ENCODE measurements around the gene NGFR. TPM values are rescaled to one million over a fixed set of nuclear protein-coding genes. Genes with fewer than 3 reads are reported as not detected.

Gene NGFR
- total RNA-seq, 1 experiment from 2014 or later = 0.11 TPM

DNA sequence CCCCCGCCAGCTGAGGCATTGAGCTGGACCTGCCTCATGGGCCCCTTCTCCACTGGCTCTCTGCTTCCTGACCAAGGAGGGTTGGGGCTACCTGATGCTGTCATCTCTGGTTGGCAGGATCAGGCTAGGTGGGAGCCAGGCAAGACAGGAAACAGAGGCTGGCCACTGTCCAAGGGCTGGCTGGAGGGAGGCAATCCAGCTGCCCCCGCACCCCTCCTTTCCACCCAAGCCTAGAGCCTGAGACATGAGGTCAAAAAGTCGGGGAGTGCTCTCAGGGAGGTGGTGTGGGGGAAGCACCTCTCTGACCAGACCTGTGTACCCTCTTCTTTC, 14.5 kb downstream of the NGFR start:
- ChIA-PET CTCF (no interaction called here), POLR2A (ENCODE audit: unreplicated experiment) (interaction anchor here (0.7 kb wide), 1 partner anchor 255 kb away, joined by 5 read pairs; the partner anchor contains the start of gene FAM117A)
- DNase-seq = no peak
- no peak for TF ChIP-seq EZH2 (IDR thresholded peaks at IDR 0.05; ENCODE audit: low read depth)
- TF ChIP-seq, protein P1, sequence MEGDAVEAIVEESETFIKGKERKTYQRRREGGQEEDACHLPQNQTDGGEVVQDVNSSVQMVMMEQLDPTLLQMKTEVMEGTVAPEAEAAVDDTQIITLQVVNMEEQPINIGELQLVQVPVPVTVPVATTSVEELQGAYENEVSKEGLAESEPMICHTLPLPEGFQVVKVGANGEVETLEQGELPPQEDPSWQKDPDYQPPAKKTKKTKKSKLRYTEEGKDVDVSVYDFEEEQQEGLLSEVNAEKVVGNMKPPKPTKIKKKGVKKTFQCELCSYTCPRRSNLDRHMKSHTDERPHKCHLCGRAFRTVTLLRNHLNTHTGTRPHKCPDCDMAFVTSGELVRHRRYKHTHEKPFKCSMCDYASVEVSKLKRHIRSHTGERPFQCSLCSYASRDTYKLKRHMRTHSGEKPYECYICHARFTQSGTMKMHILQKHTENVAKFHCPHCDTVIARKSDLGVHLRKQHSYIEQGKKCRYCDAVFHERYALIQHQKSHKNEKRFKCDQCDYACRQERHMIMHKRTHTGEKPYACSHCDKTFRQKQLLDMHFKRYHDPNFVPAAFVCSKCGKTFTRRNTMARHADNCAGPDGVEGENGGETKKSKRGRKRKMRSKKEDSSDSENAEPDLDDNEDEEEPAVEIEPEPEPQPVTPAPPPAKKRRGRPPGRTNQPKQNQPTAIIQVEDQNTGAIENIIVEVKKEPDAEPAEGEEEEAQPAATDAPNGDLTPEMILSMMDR (conservative IDR thresholded peaks at IDR 0.05) = no peak
- H3K36me3 ChIP-seq (ENCODE audit: low read depth) = no peaks in the 10 kb centered on the region
- H4K20me1 ChIP-seq (ENCODE audit: insufficient read depth) = no peaks in the 10 kb centered on the region
- peaks cover 25% of the 10 kb centered on the region for H3K4me1 ChIP-seq (replicated peaks; ENCODE audit: insufficient read depth)
- peaks cover 4% of the 10 kb centered on the region; the same call in 1 of the 2 replicates for H3K27me3 ChIP-seq (ENCODE audit: insufficient read depth, low read depth)
- peaks cover 13% of the 10 kb centered on the region; the same call in 1 of the 2 replicates for H3F3A ChIP-seq (ENCODE audit: insufficient read depth, low read depth)
- H3K4me2 ChIP-seq = no peak overlapping the region
- no peak overlapping the region for H2AFZ ChIP-seq
- no peaks in the 10 kb centered on the region for H3K9me3 ChIP-seq (ENCODE audit: insufficient read depth, low read depth)
- intact Hi-C loops (cut with micrococcal nuclease; ENCODE audit: unreplicated experiment) = no loop called here
- no peak overlapping the region for H3K27ac ChIP-seq
- no TSS peak for BruUV-seq (replicated peaks)
- no peaks in the 10 kb centered on the region for H3K9me2 ChIP-seq (ENCODE audit: insufficient read depth)
- no peaks in the 10 kb centered on the region for H3K79me2 ChIP-seq (ENCODE audit: low read depth)
- H3K4me3 ChIP-seq = no peak overlapping the region

DNA sequence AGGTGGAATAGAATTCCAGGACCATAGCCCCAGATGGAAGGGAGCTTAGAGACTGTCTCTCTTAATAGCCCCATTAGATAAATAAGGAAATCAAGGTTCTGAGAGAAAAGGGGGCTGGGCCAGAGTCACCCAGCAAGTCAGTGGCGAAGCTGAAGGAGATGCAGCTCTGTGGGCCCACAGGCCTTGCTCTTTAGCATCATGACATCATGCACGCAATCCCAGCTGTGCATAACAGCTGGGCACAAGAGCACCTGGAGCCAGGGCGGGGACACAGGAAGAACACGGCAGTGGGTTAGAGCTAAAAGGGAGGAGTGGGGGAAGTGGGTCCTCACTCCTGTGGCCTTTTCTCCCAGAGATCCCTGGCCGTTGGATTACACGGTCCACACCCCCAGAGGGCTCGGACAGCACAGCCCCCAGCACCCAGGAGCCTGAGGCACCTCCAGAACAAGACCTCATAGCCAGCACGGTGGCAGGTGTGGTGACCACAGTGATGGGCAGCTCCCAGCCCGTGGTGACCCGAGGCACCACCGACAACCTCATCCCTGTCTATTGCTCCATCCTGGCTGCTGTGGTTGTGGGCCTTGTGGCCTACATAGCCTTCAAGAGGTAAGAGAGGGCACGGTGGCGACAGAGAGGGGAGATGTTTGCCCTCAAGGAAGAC, 15.1 kb downstream of the NGFR start:
- Histone ChIP-seq H3K9me2 (ENCODE audit: insufficient read depth) (no peaks in the 10 kb centered on the region), H3K36me3 (ENCODE audit: low read depth) (no peaks in the 10 kb centered on the region), H3K27me3 (ENCODE audit: insufficient read depth, low read depth) (peaks cover 4% of the 10 kb centered on the region; the same call in 1 of the 2 replicates), H3K4me3 (no peak overlapping the region), H2AFZ (no peak overlapping the region), H4K20me1 (ENCODE audit: insufficient read depth) (no peaks in the 10 kb centered on the region), H3K4me2 (no peak overlapping the region), H3F3A (ENCODE audit: insufficient read depth, low read depth) (peaks cover 13% of the 10 kb centered on the region; the same call in 1 of the 2 replicates), H3K79me2 (ENCODE audit: low read depth) (no peaks in the 10 kb centered on the region), H3K9me3 (ENCODE audit: insufficient read depth, low read depth) (no peaks in the 10 kb centered on the region), H3K27ac (no peak overlapping the region), H3K4me1 (replicated peaks; ENCODE audit: insufficient read depth) (peaks cover 29% of the 10 kb centered on the region)
- DNase-seq = no peak
- intact Hi-C loops (cut with micrococcal nuclease; ENCODE audit: unreplicated experiment) = no loop called here
- BruUV-seq (replicated peaks) = no TSS peak
- POLR2A ChIA-PET (ENCODE audit: unreplicated experiment) = interaction anchor here (0.7 kb wide), 2 partner anchors 86 to 254 kb away, joined by 3 to 5 read pairs; partner anchors contain the start of gene FAM117A
- TF ChIP-seq, protein P1 (conservative IDR thresholded peaks at IDR 0.05) = no peak
- CTCF ChIA-PET = no interaction called here

DNA sequence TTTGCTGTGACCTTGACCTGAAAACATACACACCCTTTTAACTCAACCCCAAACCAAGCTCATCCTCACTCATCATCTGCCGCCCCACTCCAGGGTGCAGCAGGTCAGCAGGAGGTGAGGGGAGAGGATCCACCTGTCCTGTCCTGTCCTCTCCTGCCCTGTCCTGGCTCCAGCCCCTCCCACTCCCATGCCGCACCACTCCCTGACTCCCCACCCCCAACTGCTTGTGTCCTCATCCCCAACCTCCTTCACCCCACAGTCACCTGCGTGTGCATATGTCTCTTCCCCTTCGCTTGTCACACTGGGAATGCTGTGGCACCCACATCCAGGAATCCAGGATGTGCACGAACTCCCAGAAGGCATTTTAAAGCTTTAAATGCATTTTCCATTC, 15.6 kb downstream of the NGFR start:
- ChIA-PET POLR2A (ENCODE audit: unreplicated experiment) (interaction anchor here (0.7 kb wide), 1 partner anchor 85 kb away, joined by 3 read pairs; no protein-coding TSS in a partner anchor), CTCF (interaction anchor here (0.6 to 0.7 kb wide), 2 partner anchors 13 to 108 kb away, joined by 6 to 15 read pairs; no protein-coding TSS in a partner anchor)
- H3K27ac ChIP-seq = no peak overlapping the region

More for the DNA sequence above, 15.6 kb downstream of the NGFR start:
- Histone ChIP-seq H3K9me2 (ENCODE audit: insufficient read depth) (no peaks in the 10 kb centered on the region), H3K9me3 (ENCODE audit: insufficient read depth, low read depth) (no peaks in the 10 kb centered on the region), H3K4me3 (no peak overlapping the region), H3K4me1 (replicated peaks; ENCODE audit: insufficient read depth) (peaks cover 32% of the 10 kb centered on the region), H3K27me3 (ENCODE audit: insufficient read depth, low read depth) (peaks cover 4% of the 10 kb centered on the region; the same call in 1 of the 2 replicates), H3K36me3 (ENCODE audit: low read depth) (no peaks in the 10 kb centered on the region), H3K4me2 (no peak overlapping the region), H3F3A (ENCODE audit: insufficient read depth, low read depth) (peaks cover 15% of the 10 kb centered on the region; the same call in 1 of the 2 replicates), H2AFZ (no peak overlapping the region), H4K20me1 (ENCODE audit: insufficient read depth) (no peaks in the 10 kb centered on the region), H3K79me2 (ENCODE audit: low read depth) (no peaks in the 10 kb centered on the region)
- no peak for DNase-seq
- intact Hi-C loops (cut with micrococcal nuclease; ENCODE audit: unreplicated experiment) = no loop called here
- TF ChIP-seq, protein P1 (conservative IDR thresholded peaks at IDR 0.05) = no peak
- TF ChIP-seq EZH2 (IDR thresholded peaks at IDR 0.05; ENCODE audit: low read depth) = no peak
- no TSS peak for BruUV-seq (replicated peaks)
